NB4 (cell line): ENCODE data around the gene CUEDC2.

Experiments
- POLR2A ChIP-seq: IDR thresholded peaks from 2 replicates; pipeline ENCODE4 v1.6.1; 2011; ENCODE audit warnings: mild to moderate bottlenecking; ENCODE audit not compliant: insufficient read length; ENCODE audit errors: extremely low read depth
- TF ChIP-seq, protein P1 (sequence below): IDR thresholded peaks from one replicate; pipeline ENCODE4 v1.5.1; 2012; ENCODE audit warnings: low read depth, low read length

DNA sequence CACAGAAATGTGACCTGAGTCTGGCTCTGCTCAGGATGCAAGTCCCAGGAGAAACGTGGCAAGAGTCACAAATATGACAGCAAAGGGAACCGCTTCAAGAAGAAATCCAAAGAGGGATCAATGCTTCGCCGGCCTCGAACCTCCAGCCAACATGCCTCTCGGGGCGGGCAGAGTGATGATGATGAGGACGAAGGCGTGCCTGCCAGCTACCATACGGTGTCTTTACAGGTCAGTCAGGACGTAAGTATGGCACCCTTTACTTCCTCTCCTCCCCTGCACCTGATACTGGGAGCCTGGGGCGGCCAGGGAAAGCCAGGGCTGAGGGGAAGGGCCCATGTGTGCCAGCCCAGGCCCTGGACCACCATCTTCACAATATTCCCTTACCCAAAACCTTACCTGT is 55.5 kb downstream of the CUEDC2 start:
- TF ChIP-seq, protein P1, sequence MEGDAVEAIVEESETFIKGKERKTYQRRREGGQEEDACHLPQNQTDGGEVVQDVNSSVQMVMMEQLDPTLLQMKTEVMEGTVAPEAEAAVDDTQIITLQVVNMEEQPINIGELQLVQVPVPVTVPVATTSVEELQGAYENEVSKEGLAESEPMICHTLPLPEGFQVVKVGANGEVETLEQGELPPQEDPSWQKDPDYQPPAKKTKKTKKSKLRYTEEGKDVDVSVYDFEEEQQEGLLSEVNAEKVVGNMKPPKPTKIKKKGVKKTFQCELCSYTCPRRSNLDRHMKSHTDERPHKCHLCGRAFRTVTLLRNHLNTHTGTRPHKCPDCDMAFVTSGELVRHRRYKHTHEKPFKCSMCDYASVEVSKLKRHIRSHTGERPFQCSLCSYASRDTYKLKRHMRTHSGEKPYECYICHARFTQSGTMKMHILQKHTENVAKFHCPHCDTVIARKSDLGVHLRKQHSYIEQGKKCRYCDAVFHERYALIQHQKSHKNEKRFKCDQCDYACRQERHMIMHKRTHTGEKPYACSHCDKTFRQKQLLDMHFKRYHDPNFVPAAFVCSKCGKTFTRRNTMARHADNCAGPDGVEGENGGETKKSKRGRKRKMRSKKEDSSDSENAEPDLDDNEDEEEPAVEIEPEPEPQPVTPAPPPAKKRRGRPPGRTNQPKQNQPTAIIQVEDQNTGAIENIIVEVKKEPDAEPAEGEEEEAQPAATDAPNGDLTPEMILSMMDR = no peak
- TF ChIP-seq POLR2A = no peak
